GM19099 (cell line): ENCODE results near the gene DLX3.

Experiments
- POLR2A ChIP-seq: IDR thresholded peaks from 3 replicates; pipeline ENCODE4 v1.6.1; 2011; ENCODE audit warnings: low read depth; ENCODE audit not compliant: insufficient read length; ENCODE audit errors: extremely low read depth

DLX3 gene

GRCh38 chr17:49963309-49963625, 31.8 kb downstream of the DLX3 start:
- TF ChIP-seq POLR2A, result no peak

GRCh38 chr17:49962599-49963308, 32.3 kb downstream of the DLX3 start:
- no peak for TF ChIP-seq POLR2A

- no peak for TF ChIP-seq POLR2A
These were observed 35.7 kb downstream of the DLX3 start for GRCh38 chr17:49959183-49959935.

- no peak for TF ChIP-seq POLR2A
These were observed 36.3 kb downstream of the DLX3 start for GRCh38 chr17:49958723-49959122.

- TF ChIP-seq POLR2A, result no peak
These were observed 37.7 kb downstream of the DLX3 start for GRCh38 chr17:49957350-49957749.

GRCh38 chr17:49956780-49957179, 38.2 kb downstream of the DLX3 start:
- no peak for TF ChIP-seq POLR2A

GRCh38 chr17:49955157-49955556, 39.9 kb downstream of the DLX3 start:
- TF ChIP-seq POLR2A, result no peak

- no peak for TF ChIP-seq POLR2A
These were observed 42.0 kb downstream of the DLX3 start for GRCh38 chr17:49952912-49953497.

- no peak for TF ChIP-seq POLR2A
These were observed 42.7 kb downstream of the DLX3 start for GRCh38 chr17:49952209-49952911.

GRCh38 chr17:49951362-49952082, 43.5 kb downstream of the DLX3 start:
- TF ChIP-seq POLR2A, result no peak

- no peak for TF ChIP-seq POLR2A
These were observed 45.4 kb downstream of the DLX3 start for GRCh38 chr17:49949634-49950033.

- TF ChIP-seq POLR2A, result no peak
These were observed 48.0 kb downstream of the DLX3 start for GRCh38 chr17:49946964-49947584.

GRCh38 chr17:49946208-49946607, 48.8 kb downstream of the DLX3 start:
- TF ChIP-seq POLR2A, result no peak

- no peak for TF ChIP-seq POLR2A
These were observed 50.7 kb downstream of the DLX3 start for GRCh38 chr17:49944273-49944870.
